Endothelial cell of umbilical vein (primary cell): ENCODE measurements around the gene CNOT6. TPM values are rescaled to one million over a fixed set of nuclear protein-coding genes. Genes with fewer than 3 reads are reported as not detected.

Experiments
- BruUV-seq: library from RNA; stranded (reverse); fragments of 400-500 nt; replicated peaks from 2 replicates; lab custom pipeline; 2021; lab: Mats Ljungman, UMichigan
- CTCF ChIA-PET: fragments of 300-600, 350-600 bp; sonication (Branson Sonifier 250); formaldehyde crosslinking; loops from one replicate; lab custom pipeline; 2021; ENCODE audit warnings: antibody characterized with exemption, inconsistent platforms; lab: Charles Lee
- POLR2A ChIA-PET: fragments of 300-600, 350-600 bp; sonication (Branson Sonifier 250); formaldehyde crosslinking; loops from one replicate; lab custom pipeline; 2021; ENCODE audit warnings: antibody characterized with exemption, inconsistent platforms; lab: Charles Lee
- DNase-seq: peaks from one replicate; pipeline ENCODE4 v3.0.0-alpha.2; 2011; ENCODE audit warnings: low read depth, low spot score
- FAIRE-seq: peaks from 2 replicates; lab custom pipeline; 2011; peaks lifted over from hg19 to GRCh38; lab: Jason Lieb, UNC
- H2AFZ ChIP-seq: 2 replicates; pipeline ENCODE4 v1.6.0; 2012; ENCODE audit warnings: low read depth, low read length, control low read depth, inconsistent platforms
- H3K27ac ChIP-seq: 2 replicates; pipeline ENCODE4 v1.5.1; 2011; ENCODE audit warnings: low read depth, mild to moderate bottlenecking, control low read depth, low read length, moderate library complexity; ENCODE audit not compliant: insufficient read depth
- H3K27me3 ChIP-seq, 2 experiments: 2 replicates each; pipeline versions ENCODE4 v1.6.0 to v1.6.1; 2011; ENCODE audit warnings: low read length in 2 of 2, mixed read lengths in 1 of 2; ENCODE audit not compliant: control insufficient read depth in 2 of 2, insufficient read depth in 2 of 2
- H3K36me3 ChIP-seq, 2 experiments: 2 replicates in 1 of 2; 3 replicates in 1 of 2; pipeline ENCODE4 v1.5.1; 2011; ENCODE audit warnings: low read length in 2 of 2, mild to moderate bottlenecking in 1 of 2, moderate library complexity in 1 of 2; ENCODE audit not compliant: control insufficient read depth in 2 of 2, insufficient read depth in 2 of 2; ENCODE audit errors: extremely low read depth in 1 of 2
- H3K4me1 ChIP-seq: 3 replicates; pipeline ENCODE4 v1.5.1; 2011; ENCODE audit warnings: mild to moderate bottlenecking, low read length; ENCODE audit not compliant: control insufficient read depth, insufficient read depth; ENCODE audit errors: extremely low read depth
- H3K4me2 ChIP-seq: 2 replicates; pipeline ENCODE4 v1.6.1; 2011; ENCODE audit warnings: low read length, control low read depth, mixed read lengths; ENCODE audit not compliant: insufficient read depth
- H3K4me3 ChIP-seq, 3 experiments: fragments of 200-600 bp in 1 of 3; sonication (generic), shearing (Covaris generic) in 1 of 3; replicated peaks in 1 of 3; 2 replicates each; pipeline ENCODE4 v1.5.1; 2011 to 2016; ENCODE audit warnings: control low read depth in 3 of 3, low read length in 3 of 3, mild to moderate bottlenecking in 2 of 3, inconsistent platforms in 1 of 3, low read depth in 1 of 3, moderate library complexity in 1 of 3; ENCODE audit not compliant: insufficient read depth in 1 of 3
- H3K79me2 ChIP-seq: 2 replicates; pipeline ENCODE4 v1.6.0; 2012; ENCODE audit warnings: low read length, inconsistent platforms; ENCODE audit not compliant: control insufficient read depth, insufficient read depth
- H3K9ac ChIP-seq: replicated peaks from 2 replicates; pipeline ENCODE3; 2011; ENCODE audit warnings: low read length, control low read depth; ENCODE audit not compliant: insufficient read depth; ENCODE audit errors: extremely low read depth
- H3K9me1 ChIP-seq: replicated peaks from 3 replicates; pipeline ENCODE4 v1.6.0; 2011; ENCODE audit warnings: mild to moderate bottlenecking, low read length; ENCODE audit not compliant: control insufficient read depth, insufficient read depth; ENCODE audit errors: extremely low read depth
- H3K9me3 ChIP-seq: replicated peaks from 2 replicates; pipeline ENCODE4 v1.5.1; 2012; ENCODE audit warnings: low read length, inconsistent platforms; ENCODE audit not compliant: control insufficient read depth, insufficient read depth
- H4K20me1 ChIP-seq: replicated peaks from 2 replicates; pipeline ENCODE3; 2011; ENCODE audit warnings: mild to moderate bottlenecking, low read length; ENCODE audit not compliant: control insufficient read depth, insufficient read depth; ENCODE audit errors: extremely low read depth
- EZH2 ChIP-seq: IDR thresholded peaks from 2 replicates; pipeline ENCODE4 v1.6.1; 2012; ENCODE audit warnings: borderline replicate concordance, low read depth, mild to moderate bottlenecking, moderate library complexity, low read length, inconsistent platforms; ENCODE audit not compliant: severe bottlenecking
- FOS ChIP-seq: IDR thresholded peaks from 2 replicates; pipeline ENCODE4 v1.6.1; 2011; ENCODE audit warnings: mild to moderate bottlenecking, low read length, moderate library complexity, borderline replicate concordance; ENCODE audit not compliant: insufficient read depth
- JUN ChIP-seq: IDR thresholded peaks from 2 replicates; pipeline ENCODE4 v1.6.1; 2011; ENCODE audit warnings: borderline replicate concordance, low read depth; ENCODE audit not compliant: insufficient read length, insufficient read depth
- MYC ChIP-seq: IDR thresholded peaks from one replicate; pipeline ENCODE4 v1.6.1; 2011; ENCODE audit warnings: mild to moderate bottlenecking, low read depth, low read length
- POLR2A ChIP-seq: IDR thresholded peaks from 2 replicates; pipeline ENCODE4 v1.6.1; 2012; ENCODE audit warnings: low read depth, mild to moderate bottlenecking, control low read depth, low read length
- POLR2AphosphoS5 ChIP-seq: IDR thresholded peaks from 2 replicates; pipeline ENCODE4 v1.6.1; 2012; ENCODE audit warnings: low read depth, mild to moderate bottlenecking, control low read depth, low read length, moderate library complexity; ENCODE audit not compliant: insufficient read depth
- dilution Hi-C: fragments of 300-500 bp; cut with MboI; formaldehyde crosslinking; loops from one replicate; pipeline ENCODE4 v1.15.0; 2019; ENCODE audit warnings: low sequenced_read_pairs; ENCODE audit not compliant: extremely low pct_ligation_motif_present
- intact Hi-C: fragments of 100-400 bp; cut with micrococcal nuclease; formaldehyde crosslinking; loops from one replicate; pipeline ENCODE4 v1.10.0; 2022
- polyA plus RNA-seq, 4 experiments: library from polyadenylated mRNA; depleted of rRNA in 3 of 4; stranded (reverse) in 3 of 4; unstranded in 1 of 4; fragments of >200 nt; gene quantifications; 2 replicates each; pipeline versions ENCODE4 v1.2.1 to v1.2.3, GENCODE V29; 2011 to 2012; ENCODE audit warnings: missing spikeins in 1 of 4
- total RNA-seq: library from RNA; stranded (reverse); gene quantifications from 2 replicates; pipeline ENCODE4 v1.2.3, GENCODE V29; 2021
- TF ChIP-seq, protein P1 (sequence below), 2 donors: IDR thresholded peaks; 1 replicate in 1 of 2; 2 replicates in 1 of 2; pipeline ENCODE4 v1.5.1; 2011; ENCODE audit warnings: low read length in 2 of 2, mild to moderate bottlenecking in 2 of 2, moderate library complexity in 2 of 2, control low read depth in 1 of 2, inconsistent platforms in 1 of 2, low read depth in 1 of 2; ENCODE audit not compliant: insufficient read depth in 1 of 2; ENCODE audit errors: extremely low read depth in 1 of 2

Gene CNOT6
- total and polyA plus RNA-seq, 2 donors (not counting 3 experiments of a cell fraction or from before 2014, with no cell fraction given), result 9.2 to 33.8 TPM

DNA sequence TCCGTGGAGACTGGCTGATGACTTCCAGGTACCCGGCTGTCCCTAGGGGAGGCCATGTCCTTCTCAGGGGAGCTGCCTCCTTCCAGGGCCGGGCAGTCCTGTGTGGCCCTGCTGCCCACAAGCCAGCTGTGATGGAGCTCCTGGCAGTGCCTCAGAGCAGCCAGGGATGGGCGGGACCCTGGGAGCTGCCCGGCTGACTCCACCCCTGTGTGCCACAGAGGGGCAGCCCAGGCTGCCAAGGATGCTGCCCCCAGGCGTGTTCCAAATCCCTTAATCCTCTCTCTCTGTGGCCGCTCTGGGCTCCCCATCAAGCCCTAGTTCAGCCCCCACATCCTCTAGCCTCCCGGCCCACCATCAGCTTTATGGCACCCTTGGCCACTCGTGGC lies 104.1 kb downstream of the CNOT6 start:
- H3K4me3 ChIP-seq, result no peak overlapping the region
- no peaks in the 10 kb centered on the region for H3K36me3 ChIP-seq
- H3K79me2 ChIP-seq, result no peaks in the 10 kb centered on the region
- dilution Hi-C loops, result no loop called here
- H3K27ac ChIP-seq, result no peak overlapping the region
- H3K4me1 ChIP-seq, result peaks cover 3% of the 10 kb centered on the region
- POLR2A ChIA-PET, result no interaction called here
- no peak overlapping the region for H3K4me2 ChIP-seq
- no peaks in the 10 kb centered on the region for H3K9me3 ChIP-seq
- H3K9ac ChIP-seq, result no peak overlapping the region
- BruUV-seq, result no TSS peak
- CTCF ChIA-PET, result no interaction called here
- intact Hi-C loops, result no loop called here
- no peaks in the 10 kb centered on the region for H3K27me3 ChIP-seq
- DNase-seq, result no peak
- no peak overlapping the region for H2AFZ ChIP-seq
- TF ChIP-seq, protein P1, sequence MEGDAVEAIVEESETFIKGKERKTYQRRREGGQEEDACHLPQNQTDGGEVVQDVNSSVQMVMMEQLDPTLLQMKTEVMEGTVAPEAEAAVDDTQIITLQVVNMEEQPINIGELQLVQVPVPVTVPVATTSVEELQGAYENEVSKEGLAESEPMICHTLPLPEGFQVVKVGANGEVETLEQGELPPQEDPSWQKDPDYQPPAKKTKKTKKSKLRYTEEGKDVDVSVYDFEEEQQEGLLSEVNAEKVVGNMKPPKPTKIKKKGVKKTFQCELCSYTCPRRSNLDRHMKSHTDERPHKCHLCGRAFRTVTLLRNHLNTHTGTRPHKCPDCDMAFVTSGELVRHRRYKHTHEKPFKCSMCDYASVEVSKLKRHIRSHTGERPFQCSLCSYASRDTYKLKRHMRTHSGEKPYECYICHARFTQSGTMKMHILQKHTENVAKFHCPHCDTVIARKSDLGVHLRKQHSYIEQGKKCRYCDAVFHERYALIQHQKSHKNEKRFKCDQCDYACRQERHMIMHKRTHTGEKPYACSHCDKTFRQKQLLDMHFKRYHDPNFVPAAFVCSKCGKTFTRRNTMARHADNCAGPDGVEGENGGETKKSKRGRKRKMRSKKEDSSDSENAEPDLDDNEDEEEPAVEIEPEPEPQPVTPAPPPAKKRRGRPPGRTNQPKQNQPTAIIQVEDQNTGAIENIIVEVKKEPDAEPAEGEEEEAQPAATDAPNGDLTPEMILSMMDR (IDR thresholded peaks at IDR 0.05; ENCODE audit: extremely low read depth in 1 of 2, insufficient read depth in 1 of 2, low read depth in 1 of 2, low read length in 2 of 2), result no peak
- TF ChIP-seq POLR2AphosphoS5 (no peak), MYC (no peak), JUN (no peak), FOS (no peak), POLR2A (no peak), EZH2 (no peak)
- no peaks in the 10 kb centered on the region for H4K20me1 ChIP-seq
- H3K9me1 ChIP-seq, result no peaks in the 10 kb centered on the region
- no peak for FAIRE-seq
